Measurements from ENCODE around the gene CDH23.

Gene CDH23

DNA sequence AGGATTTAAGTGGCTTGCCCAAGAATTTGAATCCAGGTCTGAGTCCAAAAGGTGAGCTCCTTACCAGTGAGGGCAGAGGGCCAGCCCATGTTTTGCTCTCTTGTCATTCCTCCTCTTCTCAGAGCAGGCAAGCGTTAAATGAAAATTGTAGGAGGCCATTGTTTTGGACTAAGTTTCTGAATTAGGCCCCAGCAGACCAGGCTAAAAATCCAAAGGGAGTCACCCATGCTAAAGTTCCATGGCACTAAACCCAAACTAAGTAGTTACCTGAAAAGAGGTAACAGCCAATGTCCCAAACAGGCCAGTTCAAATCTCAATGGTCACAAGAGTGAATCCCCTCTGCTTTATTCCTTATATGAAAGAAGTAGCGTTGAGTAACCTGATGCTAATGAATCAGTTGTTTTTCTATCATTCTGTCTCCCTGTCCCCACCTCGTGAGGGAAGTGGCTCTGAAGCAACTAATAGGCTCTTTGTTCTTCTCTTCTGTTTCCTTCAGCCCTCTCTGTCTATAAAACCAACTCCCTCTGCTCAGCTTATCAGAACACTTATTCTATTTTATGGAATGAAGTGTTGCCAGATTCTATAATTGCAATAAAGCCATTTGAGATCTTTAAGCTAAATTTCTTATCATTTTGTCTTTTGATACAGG lies 17.5 kb upstream of the CDH23 start:
- H3K36me3 ChIP-seq (replicated peaks; ENCODE audit: insufficient read depth, low read length): no peaks in the 10 kb centered on the region
- H3K27me3 ChIP-seq (replicated peaks; ENCODE audit: insufficient read depth, low read length): no peaks in the 10 kb centered on the region
- H3K27ac ChIP-seq (ENCODE audit: low read length): no peak overlapping the region
- H3K4me2 ChIP-seq (ENCODE audit: low read depth, low read length): no peak overlapping the region
- no peak overlapping the region for H3K4me3 ChIP-seq (ENCODE audit: low read length)
- peaks cover 3% of the 10 kb centered on the region; the same call in 1 of the 2 replicates for H3F3A ChIP-seq (ENCODE audit: insufficient read depth, low read length)
- no peaks in the 10 kb centered on the region for H3K9me2 ChIP-seq (replicated peaks; ENCODE audit: insufficient read depth, low read length)
- H2AFZ ChIP-seq (ENCODE audit: low read length): no peak overlapping the region
- DNase-seq: no peak
- TF ChIP-seq EZH2 (optimal IDR thresholded peaks at IDR 0.05; ENCODE audit: low read depth, low read length): no peak
- TF ChIP-seq, protein P1, sequence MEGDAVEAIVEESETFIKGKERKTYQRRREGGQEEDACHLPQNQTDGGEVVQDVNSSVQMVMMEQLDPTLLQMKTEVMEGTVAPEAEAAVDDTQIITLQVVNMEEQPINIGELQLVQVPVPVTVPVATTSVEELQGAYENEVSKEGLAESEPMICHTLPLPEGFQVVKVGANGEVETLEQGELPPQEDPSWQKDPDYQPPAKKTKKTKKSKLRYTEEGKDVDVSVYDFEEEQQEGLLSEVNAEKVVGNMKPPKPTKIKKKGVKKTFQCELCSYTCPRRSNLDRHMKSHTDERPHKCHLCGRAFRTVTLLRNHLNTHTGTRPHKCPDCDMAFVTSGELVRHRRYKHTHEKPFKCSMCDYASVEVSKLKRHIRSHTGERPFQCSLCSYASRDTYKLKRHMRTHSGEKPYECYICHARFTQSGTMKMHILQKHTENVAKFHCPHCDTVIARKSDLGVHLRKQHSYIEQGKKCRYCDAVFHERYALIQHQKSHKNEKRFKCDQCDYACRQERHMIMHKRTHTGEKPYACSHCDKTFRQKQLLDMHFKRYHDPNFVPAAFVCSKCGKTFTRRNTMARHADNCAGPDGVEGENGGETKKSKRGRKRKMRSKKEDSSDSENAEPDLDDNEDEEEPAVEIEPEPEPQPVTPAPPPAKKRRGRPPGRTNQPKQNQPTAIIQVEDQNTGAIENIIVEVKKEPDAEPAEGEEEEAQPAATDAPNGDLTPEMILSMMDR (IDR thresholded peaks at IDR 0.05; ENCODE audit: low read length): no peak
- TF ChIP-seq EZH2phosphoT487 (IDR thresholded peaks at IDR 0.05; ENCODE audit: low read length): no peak
- no peaks in the 10 kb centered on the region for H3K9me3 ChIP-seq (replicated peaks; ENCODE audit: insufficient read depth, low read length)
- no peaks in the 10 kb centered on the region for H3K79me2 ChIP-seq (ENCODE audit: low read length)
- no peaks in the 10 kb centered on the region for H4K20me1 ChIP-seq (ENCODE audit: insufficient read depth, low read length)
- peaks cover 17% of the 10 kb centered on the region for H3K4me1 ChIP-seq (ENCODE audit: low read length)
- H3K9ac ChIP-seq (ENCODE audit: low read length): no peak overlapping the region

DNA sequence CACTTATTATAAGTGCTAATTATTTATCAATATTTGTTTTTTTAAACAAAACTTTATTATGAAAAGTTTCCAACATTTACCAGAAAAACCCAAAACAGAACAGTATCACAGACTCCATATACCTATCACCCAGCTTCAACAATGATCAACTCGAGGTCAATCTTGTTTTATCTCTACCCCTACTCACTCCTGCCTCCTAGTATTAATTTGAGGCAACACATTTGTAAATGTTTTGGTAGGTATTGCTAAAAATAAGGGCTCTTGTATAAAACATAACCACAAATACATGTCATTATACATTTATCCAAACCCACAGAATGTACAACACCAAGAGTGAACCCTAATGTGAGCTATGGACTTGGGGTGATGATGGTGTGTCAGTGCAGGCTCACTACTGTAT lies 15.9 kb upstream of the CDH23 start:
- Histone ChIP-seq H3K27me3 (replicated peaks; ENCODE audit: insufficient read depth, low read length) (no peaks in the 10 kb centered on the region), H3K9me3 (replicated peaks; ENCODE audit: insufficient read depth, low read length) (no peaks in the 10 kb centered on the region), H3K4me2 (ENCODE audit: low read depth, low read length) (no peak overlapping the region), H3K36me3 (replicated peaks; ENCODE audit: insufficient read depth, low read length) (no peaks in the 10 kb centered on the region), H3K27ac (ENCODE audit: low read length) (no peak overlapping the region), H3F3A (ENCODE audit: insufficient read depth, low read length) (peaks cover 3% of the 10 kb centered on the region; the same call in 1 of the 2 replicates), H3K4me1 (ENCODE audit: low read length) (peaks cover 17% of the 10 kb centered on the region), H3K79me2 (ENCODE audit: low read length) (no peaks in the 10 kb centered on the region), H3K4me3 (ENCODE audit: low read length) (no peak overlapping the region), H4K20me1 (ENCODE audit: insufficient read depth, low read length) (no peaks in the 10 kb centered on the region), H3K9ac (ENCODE audit: low read length) (no peak overlapping the region), H2AFZ (ENCODE audit: low read length) (no peak overlapping the region), H3K9me2 (replicated peaks; ENCODE audit: insufficient read depth, low read length) (no peaks in the 10 kb centered on the region)
- DNase-seq: no peak
- TF ChIP-seq EZH2 (optimal IDR thresholded peaks at IDR 0.05; ENCODE audit: low read depth, low read length): no peak
- TF ChIP-seq, protein P1 (IDR thresholded peaks at IDR 0.05; ENCODE audit: low read length): no peak
- no peak for TF ChIP-seq EZH2phosphoT487 (IDR thresholded peaks at IDR 0.05; ENCODE audit: low read length)

DNA sequence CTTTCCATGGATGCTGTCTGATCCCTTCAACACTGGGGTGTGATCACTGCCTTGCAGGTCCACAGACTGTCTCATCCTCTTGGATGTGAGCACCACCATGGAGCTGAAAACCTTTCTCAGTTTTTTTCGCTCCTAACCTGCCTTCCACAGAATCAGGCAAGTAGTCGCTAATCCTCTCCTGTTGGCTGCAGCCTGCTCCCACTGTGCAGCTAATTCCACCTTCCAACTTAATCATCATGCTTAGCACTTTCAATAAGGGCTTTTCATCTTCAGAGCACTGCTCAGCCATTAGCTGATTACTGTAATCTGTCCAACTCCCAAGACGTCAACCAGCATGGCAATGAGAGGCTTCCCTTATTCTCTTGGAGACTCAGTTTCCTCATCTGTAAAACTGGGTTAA lies 15.1 kb upstream of the CDH23 start:
- H3K4me1 ChIP-seq (ENCODE audit: low read length): peaks cover 13% of the 10 kb centered on the region
- no peaks in the 10 kb centered on the region for H3K9me3 ChIP-seq (replicated peaks; ENCODE audit: insufficient read depth, low read length)
- H3K4me3 ChIP-seq (ENCODE audit: low read length): no peak overlapping the region
- no peaks in the 10 kb centered on the region for H3K79me2 ChIP-seq (ENCODE audit: low read length)
- no peak overlapping the region for H3K27ac ChIP-seq (ENCODE audit: low read length)
- H3F3A ChIP-seq (ENCODE audit: insufficient read depth, low read length): peaks cover 3% of the 10 kb centered on the region; the same call in 1 of the 2 replicates
- no peaks in the 10 kb centered on the region for H3K27me3 ChIP-seq (replicated peaks; ENCODE audit: insufficient read depth, low read length)
- no peaks in the 10 kb centered on the region for H3K9me2 ChIP-seq (replicated peaks; ENCODE audit: insufficient read depth, low read length)
- DNase-seq: no peak
- TF ChIP-seq EZH2phosphoT487 (IDR thresholded peaks at IDR 0.05; ENCODE audit: low read length) (no peak), EZH2 (optimal IDR thresholded peaks at IDR 0.05; ENCODE audit: low read depth, low read length) (no peak)
- TF ChIP-seq, protein P1 (IDR thresholded peaks at IDR 0.05; ENCODE audit: low read length): no peak
- H3K36me3 ChIP-seq (replicated peaks; ENCODE audit: insufficient read depth, low read length): no peaks in the 10 kb centered on the region
- no peak overlapping the region for H3K9ac ChIP-seq (ENCODE audit: low read length)
- no peak overlapping the region for H3K4me2 ChIP-seq (ENCODE audit: low read depth, low read length)
- H2AFZ ChIP-seq (ENCODE audit: low read length): no peak overlapping the region
- H4K20me1 ChIP-seq (ENCODE audit: insufficient read depth, low read length): no peaks in the 10 kb centered on the region

Measured in MM.1S (cell line).